Uterus (tissue), 2 donors: ENCODE measurements around the gene IP6K1.

Source experiments
- POLR2A ChIP-seq, 2 donors: fragments of 450-650 bp; IDR thresholded peaks; one replicate each; pipeline ENCODE4 v1.6.1; 2016; ENCODE audit warnings: antibody characterized with exemption in 2 of 2, mild to moderate bottlenecking in 1 of 2, moderate library complexity in 1 of 2
- TF ChIP-seq, protein P1 (sequence below), 4 experiments: fragments of 200-600 bp in 2 of 4; fragments of 450-650 bp in 2 of 4; sonication (generic) in 2 of 4; IDR thresholded peaks; one replicate each; pipeline ENCODE4 v1.5.1; 2016 to 2019; ENCODE audit warnings: antibody characterized with exemption in 4 of 4, mild to moderate bottlenecking in 2 of 4, moderate library complexity in 1 of 4

DNA sequence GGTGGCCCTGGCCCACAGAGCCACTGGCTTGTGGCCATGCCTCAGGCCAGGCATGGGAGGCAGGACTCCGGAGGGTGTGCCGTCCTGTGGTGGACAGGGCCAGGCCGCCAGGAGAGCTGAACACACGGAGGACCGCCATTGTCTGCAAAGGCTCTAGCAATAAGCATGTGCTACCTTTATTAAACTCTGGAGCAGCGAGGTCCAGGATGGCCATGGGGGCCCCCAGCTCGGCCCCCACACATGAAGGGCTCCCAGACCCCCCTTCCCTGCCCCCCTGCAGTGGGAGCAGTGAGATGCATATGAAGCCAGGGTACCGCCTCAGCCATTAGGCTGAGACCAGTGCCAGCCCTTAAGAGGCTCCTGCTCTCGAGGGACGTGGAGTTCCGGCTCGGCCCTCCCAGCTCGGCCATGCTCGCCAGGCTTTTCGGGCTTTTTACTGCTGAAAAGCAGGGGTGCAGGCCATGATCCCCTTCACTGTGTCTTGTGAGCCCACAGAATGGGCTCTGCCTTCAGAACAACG, 69.6 kb downstream of the IP6K1 start:
- TF ChIP-seq, protein P1, sequence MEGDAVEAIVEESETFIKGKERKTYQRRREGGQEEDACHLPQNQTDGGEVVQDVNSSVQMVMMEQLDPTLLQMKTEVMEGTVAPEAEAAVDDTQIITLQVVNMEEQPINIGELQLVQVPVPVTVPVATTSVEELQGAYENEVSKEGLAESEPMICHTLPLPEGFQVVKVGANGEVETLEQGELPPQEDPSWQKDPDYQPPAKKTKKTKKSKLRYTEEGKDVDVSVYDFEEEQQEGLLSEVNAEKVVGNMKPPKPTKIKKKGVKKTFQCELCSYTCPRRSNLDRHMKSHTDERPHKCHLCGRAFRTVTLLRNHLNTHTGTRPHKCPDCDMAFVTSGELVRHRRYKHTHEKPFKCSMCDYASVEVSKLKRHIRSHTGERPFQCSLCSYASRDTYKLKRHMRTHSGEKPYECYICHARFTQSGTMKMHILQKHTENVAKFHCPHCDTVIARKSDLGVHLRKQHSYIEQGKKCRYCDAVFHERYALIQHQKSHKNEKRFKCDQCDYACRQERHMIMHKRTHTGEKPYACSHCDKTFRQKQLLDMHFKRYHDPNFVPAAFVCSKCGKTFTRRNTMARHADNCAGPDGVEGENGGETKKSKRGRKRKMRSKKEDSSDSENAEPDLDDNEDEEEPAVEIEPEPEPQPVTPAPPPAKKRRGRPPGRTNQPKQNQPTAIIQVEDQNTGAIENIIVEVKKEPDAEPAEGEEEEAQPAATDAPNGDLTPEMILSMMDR (IDR thresholded peaks at IDR 0.05) = no peak
- TF ChIP-seq POLR2A (IDR thresholded peaks at IDR 0.05) = no peak
